ENCODE data around the gene ALX4. TPM values are rescaled to one million over a fixed set of nuclear protein-coding genes. Genes with fewer than 3 reads are reported as not detected.
A peak's percentile ranks its signal among the peaks of the same experiment; 100 is the strongest.

ALX4 gene
- polyA plus RNA-seq, 4 donors = 0.04 TPM; not detected in 3

DNA sequence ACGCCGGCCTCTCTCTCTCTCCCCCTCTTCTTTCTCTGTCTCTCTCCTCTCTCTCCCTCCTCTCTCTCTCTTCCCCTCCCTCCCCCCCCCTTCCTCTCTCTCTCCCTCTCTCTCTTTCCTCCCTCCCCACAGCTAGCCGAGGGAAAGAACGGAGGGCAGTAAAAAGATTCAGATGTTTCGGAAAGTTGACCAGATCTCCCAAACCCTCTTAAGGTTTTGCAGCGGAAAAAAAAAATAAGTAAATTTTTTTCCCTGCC, 195 bp upstream of the ALX4 start:
- Histone ChIP-seq H3K36me3 (ENCODE audit: control insufficient read depth in 3 of 3, insufficient read depth in 2 of 3, low read depth in 1 of 3, low read length in 3 of 3) (no peaks in the 10 kb centered on the region), H3K4me1 (ENCODE audit: control insufficient read depth in 3 of 3, insufficient read depth in 2 of 3, low read depth in 1 of 3, low read length in 2 of 3) (peaks cover 0 to 8% (median 0%) of the 10 kb centered on the region in 3 donors), H3K4me3 (ENCODE audit: low read depth in 1 of 3, low read length in 3 of 3) (no peak overlapping the region), H3K9me3 (ENCODE audit: control insufficient read depth in 2 of 2, insufficient read depth in 1 of 2, low read depth in 1 of 2, low read length in 1 of 2) (peaks cover 0 to 4% of the 10 kb centered on the region in 2 donors), H3K27me3 (ENCODE audit: control insufficient read depth in 3 of 3, insufficient read depth in 3 of 3, low read length in 3 of 3) (peaks cover 19 to 96% (median 78%) of the 10 kb centered on the region in 3 donors), H3K27ac (ENCODE audit: low read depth in 1 of 3, low read length in 2 of 3) (no peak overlapping the region)
- WGBS, 3 donors = 5 to 13% (median 6%) methylated on average over 5 to 6 of the region's 6 CpGs
- FAIRE-seq (no peak), DNase-seq (no peak)

DNA sequence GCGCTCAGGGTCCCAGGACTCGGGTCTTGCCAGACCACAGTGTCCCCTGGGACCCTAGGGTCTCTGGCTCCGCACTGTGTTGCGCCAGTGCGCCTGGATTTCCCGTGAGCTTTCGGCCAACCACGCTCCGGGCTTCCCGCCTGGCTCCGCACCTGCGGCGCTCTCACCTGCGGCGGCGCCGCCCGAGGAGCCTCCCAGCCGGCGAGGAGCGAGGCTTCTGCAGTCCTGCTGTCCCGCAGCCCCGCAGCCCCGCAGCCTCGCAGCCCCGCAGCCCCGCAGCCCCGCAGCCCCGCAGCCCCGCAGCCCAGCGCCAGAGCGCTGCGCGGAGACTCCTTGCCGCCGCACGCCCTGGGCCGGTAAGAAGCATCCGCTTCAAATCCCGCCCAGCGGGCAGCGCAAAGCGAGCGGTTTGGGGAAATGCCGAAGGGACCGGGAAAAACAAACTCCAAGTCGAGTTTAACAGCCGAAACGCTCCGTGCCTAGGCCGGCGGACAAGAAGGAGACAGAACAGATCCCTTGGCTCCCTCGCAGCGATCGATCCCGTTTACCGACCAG, 939 bp downstream of the ALX4 start:
- Histone ChIP-seq H3K27me3 (ENCODE audit: control insufficient read depth in 3 of 3, insufficient read depth in 3 of 3, low read length in 3 of 3) (peaks cover 19 to 99% (median 79%) of the 10 kb centered on the region in 3 donors), H3K4me1 (ENCODE audit: control insufficient read depth in 3 of 3, insufficient read depth in 2 of 3, low read depth in 1 of 3, low read length in 2 of 3) (peaks cover 0 to 13% (median 3%) of the 10 kb centered on the region in 3 donors), H3K4me3 (ENCODE audit: low read depth in 1 of 3, low read length in 3 of 3) (peak overlapping the region in 1 of 3 donors; percentile 15), H3K9me3 (ENCODE audit: control insufficient read depth in 2 of 2, insufficient read depth in 1 of 2, low read depth in 1 of 2, low read length in 1 of 2) (peaks cover 0 to 4% of the 10 kb centered on the region in 2 donors), H3K27ac (ENCODE audit: low read depth in 1 of 3, low read length in 2 of 3) (no peak overlapping the region), H3K36me3 (ENCODE audit: control insufficient read depth in 3 of 3, insufficient read depth in 2 of 3, low read depth in 1 of 3, low read length in 3 of 3) (no peaks in the 10 kb centered on the region)
- WGBS, 3 donors = 3 to 10% (median 8%) methylated on average over 48 to 57 of the region's 57 CpGs
- FAIRE-seq (no peak), DNase-seq (no peak)

DNA sequence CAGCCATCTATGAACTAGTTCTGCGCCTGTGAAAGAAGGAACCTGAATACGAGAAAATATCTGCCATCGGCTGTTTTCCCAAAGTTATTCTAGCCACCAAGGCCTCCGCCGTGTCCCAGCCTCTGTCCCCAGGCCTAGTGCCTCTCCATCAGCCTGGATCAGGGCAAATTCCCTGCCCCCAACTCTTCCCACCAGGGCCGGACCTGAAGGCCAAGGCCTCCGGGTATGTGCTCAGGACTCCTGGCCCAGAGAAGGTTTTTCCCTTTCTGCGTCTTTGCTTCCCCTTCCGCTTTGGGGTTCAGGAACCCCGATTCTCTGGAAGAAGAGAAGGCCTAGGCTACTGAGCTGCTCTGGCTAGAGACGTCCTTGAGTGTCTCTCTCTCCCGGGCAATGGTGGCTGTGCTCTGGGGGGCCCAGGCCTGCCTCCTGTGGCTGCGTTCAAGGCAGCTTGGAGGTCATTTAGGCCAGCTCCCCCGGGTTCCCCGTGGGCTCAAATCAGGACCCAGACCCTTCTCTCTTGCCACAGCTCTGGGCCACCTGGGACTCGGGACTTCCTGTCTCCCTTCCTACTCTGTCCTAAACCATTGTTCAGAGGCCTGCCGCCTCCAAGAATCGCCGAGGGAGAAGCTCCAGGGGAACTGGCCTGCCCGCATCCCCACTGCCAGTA, 1.6 kb downstream of the ALX4 start:
- Histone ChIP-seq H3K27me3 (ENCODE audit: control insufficient read depth in 3 of 3, insufficient read depth in 3 of 3, low read length in 3 of 3) (peaks cover 24 to 99% (median 79%) of the 10 kb centered on the region in 3 donors), H3K27ac (ENCODE audit: low read depth in 1 of 3, low read length in 2 of 3) (no peak overlapping the region), H3K4me3 (ENCODE audit: low read depth in 1 of 3, low read length in 3 of 3) (no peak overlapping the region), H3K36me3 (ENCODE audit: control insufficient read depth in 3 of 3, insufficient read depth in 2 of 3, low read depth in 1 of 3, low read length in 3 of 3) (no peaks in the 10 kb centered on the region), H3K4me1 (ENCODE audit: control insufficient read depth in 3 of 3, insufficient read depth in 2 of 3, low read depth in 1 of 3, low read length in 2 of 3) (peaks cover 0 to 13% (median 3%) of the 10 kb centered on the region in 3 donors), H3K9me3 (ENCODE audit: control insufficient read depth in 2 of 2, insufficient read depth in 1 of 2, low read depth in 1 of 2, low read length in 1 of 2) (peaks cover 0 to 4% of the 10 kb centered on the region in 2 donors)
- FAIRE-seq (no peak), DNase-seq (no peak)
- WGBS, 3 donors = 60 to 63% (median 61%) methylated on average over 19 to 20 of the region's 20 CpGs

DNA sequence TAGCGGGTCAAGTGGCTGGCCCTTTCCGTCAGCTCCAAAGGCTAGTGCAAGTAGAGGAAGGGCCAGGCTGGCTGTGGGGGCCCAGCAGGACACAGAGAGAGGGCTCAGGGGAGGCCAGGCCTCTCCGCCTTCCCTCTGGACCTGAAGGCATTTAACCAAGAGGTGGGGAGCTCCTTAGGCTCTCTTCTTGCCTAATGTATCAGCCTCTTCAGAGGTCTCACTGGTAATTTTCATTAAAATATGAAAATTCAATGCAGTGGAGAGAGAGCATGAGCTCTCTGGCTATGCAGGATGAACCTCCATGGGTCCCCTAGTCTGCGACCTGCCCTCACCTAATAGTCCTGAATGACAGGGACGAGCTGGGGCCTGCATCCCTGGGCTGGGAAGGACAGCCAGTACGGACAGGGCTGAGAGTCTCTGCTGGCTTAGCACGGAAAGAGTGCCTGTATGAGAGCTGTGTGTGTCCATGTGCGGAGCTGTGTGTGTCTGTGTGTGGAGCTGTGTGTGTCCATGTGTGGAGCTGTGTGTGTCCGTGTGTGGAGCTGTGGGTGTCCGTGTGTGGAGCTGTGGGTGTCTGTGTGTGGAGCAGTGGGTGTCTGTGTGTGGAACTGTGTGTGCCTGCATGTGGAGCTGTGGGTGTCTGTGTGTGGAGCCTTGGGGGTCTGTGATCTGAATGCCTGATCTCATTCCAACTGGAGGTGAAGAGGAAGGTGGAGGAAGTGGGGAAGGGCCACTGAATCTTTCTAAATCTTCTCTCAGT, 2.4 kb downstream of the ALX4 start:
- Histone ChIP-seq H3K27ac (ENCODE audit: low read depth in 1 of 3, low read length in 2 of 3) (no peak overlapping the region), H3K9me3 (ENCODE audit: control insufficient read depth in 2 of 2, insufficient read depth in 1 of 2, low read depth in 1 of 2, low read length in 1 of 2) (peaks cover 0 to 4% of the 10 kb centered on the region in 2 donors), H3K27me3 (ENCODE audit: control insufficient read depth in 3 of 3, insufficient read depth in 3 of 3, low read length in 3 of 3) (peaks cover 28 to 99% (median 81%) of the 10 kb centered on the region in 3 donors), H3K36me3 (ENCODE audit: control insufficient read depth in 3 of 3, insufficient read depth in 2 of 3, low read depth in 1 of 3, low read length in 3 of 3) (no peaks in the 10 kb centered on the region), H3K4me1 (ENCODE audit: control insufficient read depth in 3 of 3, insufficient read depth in 2 of 3, low read depth in 1 of 3, low read length in 2 of 3) (peaks cover 0 to 13% (median 3%) of the 10 kb centered on the region in 3 donors), H3K4me3 (ENCODE audit: low read depth in 1 of 3, low read length in 3 of 3) (no peak overlapping the region)
- no peak for FAIRE-seq
- no peak for DNase-seq
- 85 to 91% (median 89%) methylated on average over 10 of the region's 10 CpGs for WGBS, 3 donors

DNA sequence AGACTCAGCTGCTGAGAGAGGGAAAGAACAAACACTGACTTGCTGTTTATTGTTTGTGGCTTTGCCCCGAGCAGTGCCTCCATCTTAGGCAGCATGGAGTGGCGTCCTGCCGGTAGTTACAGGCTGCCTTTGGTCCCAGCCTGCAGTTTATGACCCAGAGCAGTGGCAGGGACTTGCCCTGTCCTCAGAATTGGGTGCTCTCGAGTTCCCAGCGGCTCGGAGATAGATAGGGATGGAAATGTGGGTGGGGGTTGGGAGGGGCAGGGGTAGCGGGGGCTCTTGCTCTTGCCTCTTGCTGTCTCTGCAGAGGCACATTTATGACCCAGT, 3.1 kb downstream of the ALX4 start:
- no peak for FAIRE-seq

DNA sequence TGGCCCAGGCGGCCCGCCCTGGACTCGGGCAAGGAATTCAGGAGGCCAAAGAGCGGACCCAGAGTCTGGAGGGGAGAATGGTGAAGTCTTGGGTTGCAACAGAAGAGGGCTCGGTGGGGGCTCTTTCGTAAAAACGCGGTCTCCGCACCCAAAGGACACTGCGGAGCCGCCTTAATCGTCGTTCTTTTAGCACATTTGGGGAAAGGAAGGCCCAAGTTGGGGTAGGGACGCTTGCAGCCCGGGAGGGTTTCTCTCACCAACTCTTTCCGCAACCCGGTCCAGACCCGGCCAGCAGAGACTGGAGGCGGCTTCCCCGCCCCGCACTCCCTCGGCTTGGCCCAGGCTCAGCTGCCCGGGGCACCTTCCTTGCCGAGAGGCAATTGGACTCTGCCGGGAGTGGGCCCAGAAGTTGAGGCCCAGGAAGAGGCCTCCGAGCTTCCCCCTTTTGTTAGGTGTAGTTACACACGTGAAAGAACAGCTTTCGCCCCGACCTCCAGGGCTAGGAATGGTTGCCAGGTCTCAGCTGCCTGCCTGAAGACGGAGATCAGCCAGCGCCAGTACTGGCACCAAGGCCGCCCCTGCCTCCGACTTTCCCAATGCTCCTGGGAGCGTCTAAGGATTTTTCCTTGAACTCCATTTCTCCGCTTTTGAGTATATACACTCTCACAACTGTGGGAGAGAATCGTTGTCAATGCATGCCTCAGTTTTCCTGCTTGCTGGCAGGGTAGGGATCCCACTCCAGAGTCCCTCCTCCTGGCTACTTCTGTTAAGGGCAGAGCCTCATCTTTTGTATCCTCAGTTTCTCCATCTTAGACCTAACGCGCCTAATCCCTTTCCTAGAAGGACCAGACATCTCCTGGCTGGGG, 3.7 kb downstream of the ALX4 start:
- DNase-seq (peak in 1 of 2 donors; percentile 33), FAIRE-seq (no peak)
- Histone ChIP-seq H3K27me3 (ENCODE audit: control insufficient read depth in 3 of 3, insufficient read depth in 3 of 3, low read length in 3 of 3) (peaks cover 31 to 99% (median 77%) of the 10 kb centered on the region in 3 donors), H3K36me3 (ENCODE audit: control insufficient read depth in 3 of 3, insufficient read depth in 2 of 3, low read depth in 1 of 3, low read length in 3 of 3) (no peaks in the 10 kb centered on the region), H3K27ac (ENCODE audit: low read depth in 1 of 3, low read length in 2 of 3) (no peak overlapping the region), H3K9me3 (ENCODE audit: control insufficient read depth in 2 of 2, insufficient read depth in 1 of 2, low read depth in 1 of 2, low read length in 1 of 2) (no peaks in the 10 kb centered on the region), H3K4me1 (ENCODE audit: control insufficient read depth in 3 of 3, insufficient read depth in 2 of 3, low read depth in 1 of 3, low read length in 2 of 3) (peaks cover 0 to 13% (median 3%) of the 10 kb centered on the region in 3 donors), H3K4me3 (ENCODE audit: low read depth in 1 of 3, low read length in 3 of 3) (peak overlapping the region; percentile 37 to 67 (median 51))
- WGBS, 3 donors = 18 to 31% (median 24%) methylated on average over 35 to 38 of the region's 38 CpGs

More for the DNA sequence above, 3.1 kb downstream of the ALX4 start:
- Histone ChIP-seq H3K9me3 (ENCODE audit: control insufficient read depth in 2 of 2, insufficient read depth in 1 of 2, low read depth in 1 of 2, low read length in 1 of 2) (no peaks in the 10 kb centered on the region), H3K27ac (ENCODE audit: low read depth in 1 of 3, low read length in 2 of 3) (no peak overlapping the region), H3K27me3 (ENCODE audit: control insufficient read depth in 3 of 3, insufficient read depth in 3 of 3, low read length in 3 of 3) (peaks cover 31 to 99% (median 82%) of the 10 kb centered on the region in 3 donors), H3K36me3 (ENCODE audit: control insufficient read depth in 3 of 3, insufficient read depth in 2 of 3, low read depth in 1 of 3, low read length in 3 of 3) (no peaks in the 10 kb centered on the region), H3K4me3 (ENCODE audit: low read depth in 1 of 3, low read length in 3 of 3) (no peak overlapping the region), H3K4me1 (ENCODE audit: control insufficient read depth in 3 of 3, insufficient read depth in 2 of 3, low read depth in 1 of 3, low read length in 2 of 3) (peaks cover 0 to 13% (median 3%) of the 10 kb centered on the region in 3 donors)
- WGBS, 3 donors = 52 to 54% (median 52%) methylated on average over 7 of the region's 7 CpGs
- DNase-seq = no peak

DNA sequence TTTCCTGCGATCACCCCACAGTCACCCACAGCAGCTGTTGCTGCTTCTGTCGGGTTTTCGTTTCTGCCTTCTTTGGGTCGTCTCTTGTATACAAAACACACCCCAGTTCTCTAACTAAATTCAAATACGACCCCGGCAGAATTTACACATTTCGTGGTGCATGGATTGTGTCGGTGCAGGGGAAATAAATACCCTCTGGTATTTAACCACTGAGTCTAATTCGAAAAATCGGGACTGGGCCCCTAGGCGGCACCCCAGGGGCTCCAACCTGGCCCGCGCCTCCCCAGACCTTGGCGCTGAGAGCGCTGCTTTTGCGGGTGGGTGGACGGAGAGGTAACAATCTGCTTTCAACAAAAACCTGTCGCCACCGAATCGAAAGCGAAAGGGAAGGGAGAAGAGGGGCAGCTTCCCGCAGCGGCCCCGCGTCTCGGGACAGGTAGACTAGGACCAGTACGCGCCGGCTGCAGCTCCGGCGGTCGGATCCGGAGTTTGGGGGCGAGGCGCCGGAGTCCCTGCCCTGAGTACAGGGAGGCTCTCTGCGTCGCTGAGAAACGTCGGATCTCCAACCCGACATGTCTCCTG, 4.4 kb downstream of the ALX4 start:
- Histone ChIP-seq H3K27ac (ENCODE audit: low read depth in 1 of 3, low read length in 2 of 3) (no peak overlapping the region), H3K27me3 (ENCODE audit: control insufficient read depth in 3 of 3, insufficient read depth in 3 of 3, low read length in 3 of 3) (peaks cover 26 to 98% (median 70%) of the 10 kb centered on the region in 3 donors), H3K36me3 (ENCODE audit: control insufficient read depth in 3 of 3, insufficient read depth in 2 of 3, low read depth in 1 of 3, low read length in 3 of 3) (no peaks in the 10 kb centered on the region), H3K9me3 (ENCODE audit: control insufficient read depth in 2 of 2, insufficient read depth in 1 of 2, low read depth in 1 of 2, low read length in 1 of 2) (no peaks in the 10 kb centered on the region), H3K4me1 (ENCODE audit: control insufficient read depth in 3 of 3, insufficient read depth in 2 of 3, low read depth in 1 of 3, low read length in 2 of 3) (peaks cover 0 to 13% (median 3%) of the 10 kb centered on the region in 3 donors), H3K4me3 (ENCODE audit: low read depth in 1 of 3, low read length in 3 of 3) (peak overlapping the region; percentile 37 to 67 (median 51))
- peak; percentile 62 to 79 for DNase-seq
- 1 to 4% (median 2%) methylated on average over 41 of the region's 41 CpGs for WGBS, 3 donors
- FAIRE-seq = no peak
